SK-N-SH (cell line): ENCODE data around the gene ZCCHC2. TPM values are rescaled to one million over a fixed set of nuclear protein-coding genes. Genes with fewer than 3 reads are reported as not detected.

Experiments
- CTCF ChIA-PET: fragments of 300-600, 350-600 bp; formaldehyde crosslinking; extraction: SDS; loops from one replicate; lab custom pipeline; 2021; lab: Yijun Ruan, JAX
- POLR2A ChIA-PET: fragments of 350-600 bp; sonication (Branson Sonifier 250); formaldehyde crosslinking; extraction: SDS; loops from one replicate; lab custom pipeline; 2020; ENCODE audit warnings: antibody characterized with exemption, inconsistent platforms; lab: Yijun Ruan, JAX
- DNase-seq: peaks from one replicate; pipeline ENCODE4 v3.0.0; 2012
- H2AFZ ChIP-seq: fragments of 200-600 bp; sonication (generic); 2 replicates; pipeline ENCODE4 v1.8.1; 2016; ENCODE audit warnings: antibody characterized with exemption, mild to moderate bottlenecking, low read depth
- H3F3A ChIP-seq: fragments of 200-600 bp; sonication (generic); replicated peaks from 2 replicates; pipeline ENCODE3; 2016; ENCODE audit warnings: antibody characterized with exemption, mild to moderate bottlenecking; ENCODE audit not compliant: insufficient read depth
- H3K27ac ChIP-seq, 2 experiments: fragments of 200-500 bp in 1 of 2; fragments of 200-600 bp in 1 of 2; sonication (Bioruptor generic) in 1 of 2; sonication (generic), shearing (Covaris generic) in 1 of 2; 2 replicates each; pipeline versions ENCODE4 v1.5.1 to v1.6.1; 2014 to 2016; ENCODE audit warnings: low read depth in 2 of 2, inconsistent platforms in 1 of 2, low read length in 1 of 2, mild to moderate bottlenecking in 1 of 2, mixed read lengths in 1 of 2
- H3K27me3 ChIP-seq: fragments of 200-600 bp; sonication (generic), shearing (Covaris generic); 2 replicates; pipeline ENCODE4 v1.6.1; 2016; ENCODE audit warnings: mixed run types; ENCODE audit not compliant: insufficient read depth
- H3K36me3 ChIP-seq, 2 experiments: fragments of 200-500 bp in 1 of 2; fragments of 200-600 bp in 1 of 2; sonication (Bioruptor generic) in 1 of 2; sonication (generic) in 1 of 2; replicated peaks in 1 of 2; 2 replicates each; pipeline versions ENCODE3 to v1.5.1; 2014 to 2016; ENCODE audit warnings: low read length in 1 of 2, mild to moderate bottlenecking in 1 of 2; ENCODE audit not compliant: insufficient read depth in 2 of 2, control insufficient read depth in 1 of 2
- H3K4me1 ChIP-seq, 2 experiments: fragments of 200-500 bp in 1 of 2; fragments of 200-600 bp in 1 of 2; sonication (Bioruptor generic) in 1 of 2; sonication (generic), shearing (Covaris generic) in 1 of 2; 2 replicates each; pipeline versions ENCODE4 v1.5.1 to v1.6.1; 2014 to 2016; ENCODE audit warnings: low read depth in 1 of 2, low read length in 1 of 2, mixed run types in 1 of 2; ENCODE audit not compliant: insufficient read depth in 2 of 2, control insufficient read depth in 1 of 2
- H3K4me2 ChIP-seq: fragments of 200-600 bp; sonication (generic), shearing (Covaris generic); 2 replicates; pipeline ENCODE4 v1.6.1; 2017; ENCODE audit warnings: mixed run types
- H3K4me3 ChIP-seq, 2 experiments: fragments of 200-500 bp in 1 of 2; fragments of 200-600 bp in 1 of 2; sonication (Bioruptor generic) in 1 of 2; sonication (generic), shearing (Covaris generic) in 1 of 2; 2 replicates each; pipeline versions ENCODE4 v1.5.1 to v1.8.1; 2014 to 2016; ENCODE audit warnings: low read depth in 2 of 2, inconsistent platforms in 1 of 2, low read length in 1 of 2, mild to moderate bottlenecking in 1 of 2, mixed read lengths in 1 of 2, moderate library complexity in 1 of 2
- H3K79me2 ChIP-seq: fragments of 200-600 bp; sonication (generic); 2 replicates; pipeline ENCODE4 v1.8.1; 2017; ENCODE audit warnings: mild to moderate bottlenecking; ENCODE audit not compliant: insufficient read depth
- H3K9ac ChIP-seq: fragments of 200-600 bp; sonication (generic); 2 replicates; pipeline ENCODE4 v1.6.1; 2017; ENCODE audit warnings: mixed run types
- H3K9me2 ChIP-seq: fragments of 200-600 bp; sonication (generic); 2 replicates; pipeline ENCODE4 v1.6.1; 2017; ENCODE audit warnings: mixed run types
- H3K9me3 ChIP-seq: fragments of 200-600 bp; sonication (generic); 2 replicates; pipeline ENCODE4 v1.6.1; 2017; ENCODE audit warnings: mixed run types, mild to moderate bottlenecking, moderate library complexity
- H4K20me1 ChIP-seq: fragments of 200-600 bp; sonication (generic); 2 replicates; pipeline ENCODE4 v1.6.1; 2017; ENCODE audit warnings: mild to moderate bottlenecking, mixed run types; ENCODE audit not compliant: insufficient read depth
- ELF1 ChIP-seq: IDR thresholded peaks from 2 replicates; pipeline ENCODE4 v1.4.0; 2012
- EP300 ChIP-seq, 2 experiments: IDR thresholded peaks; 2 replicates each; pipeline versions ENCODE4 v1.4.0 to v1.6.1; 2012; ENCODE audit warnings: borderline replicate concordance in 1 of 2, low read depth in 1 of 2, low read length in 1 of 2
- FOXM1 ChIP-seq: IDR thresholded peaks from 2 replicates; pipeline ENCODE4 v1.4.0; 2012; ENCODE audit warnings: low read depth, mild to moderate bottlenecking
- GABPA ChIP-seq: IDR thresholded peaks from 2 replicates; pipeline ENCODE4 v1.4.0; 2012; ENCODE audit warnings: low read depth, mild to moderate bottlenecking
- JUND ChIP-seq: IDR thresholded peaks from 2 replicates; pipeline ENCODE4 v1.4.0; 2012
- MEF2A ChIP-seq: IDR thresholded peaks from 2 replicates; pipeline ENCODE4 v1.4.0; 2012; ENCODE audit warnings: low read depth, borderline replicate concordance
- MXI1 ChIP-seq: IDR thresholded peaks from 2 replicates; pipeline ENCODE4 v1.6.1; 2012; ENCODE audit warnings: mild to moderate bottlenecking, low read depth, low read length, improper control_type of control experiment
- POLR2AphosphoS5 ChIP-seq: IDR thresholded peaks from 2 replicates; pipeline ENCODE4 v1.6.1; 2012; ENCODE audit warnings: low read depth, low read length
- RCOR1 ChIP-seq: fragments of 150-350 bp; IDR thresholded peaks from 2 replicates; pipeline ENCODE4 v1.6.1; 2017; ENCODE audit warnings: antibody characterized with exemption, low read length
- RFX5 ChIP-seq: IDR thresholded peaks from 2 replicates; pipeline ENCODE4 v1.6.1; 2012; ENCODE audit warnings: mild to moderate bottlenecking, improper control_type of control experiment, low read length
- RXRA ChIP-seq: IDR thresholded peaks from 2 replicates; pipeline ENCODE4 v1.4.0; 2012; ENCODE audit warnings: low read depth, mild to moderate bottlenecking, borderline replicate concordance
- SIN3A ChIP-seq: IDR thresholded peaks from 2 replicates; pipeline ENCODE4 v1.6.1; 2012; ENCODE audit warnings: low read depth, mild to moderate bottlenecking, low read length, moderate library complexity, borderline replicate concordance
- TAF1 ChIP-seq: IDR thresholded peaks from 2 replicates; pipeline ENCODE4 v1.6.1; 2012; ENCODE audit warnings: low read depth, mild to moderate bottlenecking, low read length, moderate library complexity, borderline replicate concordance
- YY1 ChIP-seq: IDR thresholded peaks from 2 replicates; pipeline ENCODE4 v1.4.0; 2012; ENCODE audit warnings: low read depth, mild to moderate bottlenecking
- WGBS: methylation state at CpG from one replicate; pipeline ENCODE4 v1.1.6; 2017; ENCODE audit warnings: low lambda C conversion rate; 5-methylcytosine and 5-hydroxymethylcytosine counted together
- polyA plus RNA-seq, 3 experiments: library from polyadenylated mRNA; depleted of rRNA; stranded (reverse); fragments of >200 nt; gene quantifications; 2 replicates each; pipeline ENCODE4 v1.2.3, GENCODE V29; 2012
- TF ChIP-seq, protein P1 (sequence below): fragments of 150-350 bp; IDR thresholded peaks from 2 replicates; pipeline ENCODE4 v1.6.1; 2017; ENCODE audit warnings: antibody characterized with exemption, low read length, low read depth, borderline replicate concordance
- TF ChIP-seq, protein P2 (sequence below): IDR thresholded peaks from 2 replicates; pipeline ENCODE4; 2012
- TF ChIP-seq, protein P3 (sequence below): fragments of 150-350 bp; IDR thresholded peaks from 2 replicates; pipeline ENCODE4 v1.6.1; 2016; ENCODE audit warnings: mild to moderate bottlenecking, low read depth, low read length

ZCCHC2 gene
- polyA plus RNA-seq, 1 of the 3 experiments (the other 2 are of a cell fraction) = 7.3 TPM

DNA sequence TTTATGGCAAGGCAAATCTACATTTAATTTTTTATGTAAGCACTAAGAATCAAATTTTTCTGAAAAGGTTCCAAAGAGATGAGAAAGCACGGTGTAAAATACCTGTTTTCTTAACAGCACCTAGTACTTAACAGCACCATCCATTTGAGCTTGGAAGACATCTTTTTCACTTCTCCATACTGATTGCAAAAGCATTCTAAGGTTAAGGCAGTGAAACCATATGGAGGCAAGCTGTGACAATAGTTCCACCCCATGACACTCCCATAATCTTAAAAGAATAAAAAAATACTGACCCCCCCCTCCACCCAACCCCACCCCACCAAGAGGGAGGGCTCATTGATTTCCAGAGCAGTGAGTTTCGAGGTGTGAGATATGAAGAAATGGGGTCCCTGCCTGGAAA lies 60.6 kb downstream of the ZCCHC2 start:
- WGBS = 100% methylated on average over 2 of the region's 2 CpGs
- Histone ChIP-seq H3K36me3 (peaks cover 0 to 7% of the 10 kb centered on the region in 2 experiments), H3K9ac (no peak overlapping the region), H3K4me3 (no peak overlapping the region), H3K79me2 (no peaks in the 10 kb centered on the region), H3K9me3 (no peaks in the 10 kb centered on the region), H3K4me1 (peaks cover 3 to 9% of the 10 kb centered on the region in 2 experiments; a peak in 2 of 4 replicates), H3K27me3 (no peaks in the 10 kb centered on the region), H3K27ac (no peak overlapping the region), H3F3A (no peaks in the 10 kb centered on the region), H3K4me2 (no peak overlapping the region), H2AFZ (0 out of 2 replicates have a peak overlapping the region, but pooled peaks have one; percentile 43), H4K20me1 (no peaks in the 10 kb centered on the region), H3K9me2 (no peaks in the 10 kb centered on the region)
- TF ChIP-seq JUND = no peak
- TF ChIP-seq FOXM1 = no peak
- TF ChIP-seq, protein P1, sequence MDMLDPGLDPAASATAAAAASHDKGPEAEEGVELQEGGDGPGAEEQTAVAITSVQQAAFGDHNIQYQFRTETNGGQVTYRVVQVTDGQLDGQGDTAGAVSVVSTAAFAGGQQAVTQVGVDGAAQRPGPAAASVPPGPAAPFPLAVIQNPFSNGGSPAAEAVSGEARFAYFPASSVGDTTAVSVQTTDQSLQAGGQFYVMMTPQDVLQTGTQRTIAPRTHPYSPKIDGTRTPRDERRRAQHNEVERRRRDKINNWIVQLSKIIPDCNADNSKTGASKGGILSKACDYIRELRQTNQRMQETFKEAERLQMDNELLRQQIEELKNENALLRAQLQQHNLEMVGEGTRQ = no peak
- TF ChIP-seq, protein P2, sequence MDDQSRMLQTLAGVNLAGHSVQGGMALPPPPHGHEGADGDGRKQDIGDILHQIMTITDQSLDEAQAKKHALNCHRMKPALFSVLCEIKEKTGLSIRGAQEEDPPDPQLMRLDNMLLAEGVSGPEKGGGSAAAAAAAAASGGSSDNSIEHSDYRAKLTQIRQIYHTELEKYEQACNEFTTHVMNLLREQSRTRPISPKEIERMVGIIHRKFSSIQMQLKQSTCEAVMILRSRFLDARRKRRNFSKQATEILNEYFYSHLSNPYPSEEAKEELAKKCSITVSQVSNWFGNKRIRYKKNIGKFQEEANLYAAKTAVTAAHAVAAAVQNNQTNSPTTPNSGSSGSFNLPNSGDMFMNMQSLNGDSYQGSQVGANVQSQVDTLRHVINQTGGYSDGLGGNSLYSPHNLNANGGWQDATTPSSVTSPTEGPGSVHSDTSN = no peak
- TF ChIP-seq RCOR1 = no peak
- TF ChIP-seq GABPA = no peak
- no peak for TF ChIP-seq POLR2AphosphoS5
- TF ChIP-seq SIN3A = no peak
- TF ChIP-seq, protein P3, sequence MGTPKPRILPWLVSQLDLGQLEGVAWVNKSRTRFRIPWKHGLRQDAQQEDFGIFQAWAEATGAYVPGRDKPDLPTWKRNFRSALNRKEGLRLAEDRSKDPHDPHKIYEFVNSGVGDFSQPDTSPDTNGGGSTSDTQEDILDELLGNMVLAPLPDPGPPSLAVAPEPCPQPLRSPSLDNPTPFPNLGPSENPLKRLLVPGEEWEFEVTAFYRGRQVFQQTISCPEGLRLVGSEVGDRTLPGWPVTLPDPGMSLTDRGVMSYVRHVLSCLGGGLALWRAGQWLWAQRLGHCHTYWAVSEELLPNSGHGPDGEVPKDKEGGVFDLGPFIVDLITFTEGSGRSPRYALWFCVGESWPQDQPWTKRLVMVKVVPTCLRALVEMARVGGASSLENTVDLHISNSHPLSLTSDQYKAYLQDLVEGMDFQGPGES = no peak
- TF ChIP-seq TAF1 = no peak
- no peak for TF ChIP-seq RFX5
- TF ChIP-seq YY1 = no peak
- no peak for TF ChIP-seq RXRA
- no peak for TF ChIP-seq EP300 (IDR thresholded peaks at IDR 0.05; ENCODE audit: borderline replicate concordance in 1 of 2, low read depth in 1 of 2, low read length in 1 of 2)
- TF ChIP-seq MEF2A = no peak
- no peak for TF ChIP-seq MXI1
- TF ChIP-seq ELF1 = no peak
- POLR2A ChIA-PET = no interaction called here
- CTCF ChIA-PET = interaction anchor here (0.7 to 6.3 kb wide), 50 partner anchors 8 to 756 kb away, joined by 3 to 124 read pairs (median 4); partner anchors contain the start of genes PHLPP1, PIGN, RELCH and TNFRSF11A
- DNase-seq = no peak
